NT2/D1 (cell line): ENCODE results near the gene PPIF.

Experiments
- YY1 ChIP-seq: IDR thresholded peaks from 2 replicates; pipeline ENCODE4 v1.6.1; 2011; ENCODE audit not compliant: insufficient read length, insufficient read depth
- ZNF274 ChIP-seq: IDR thresholded peaks from 2 replicates; pipeline ENCODE4 v1.6.1; 2011; ENCODE audit warnings: mild to moderate bottlenecking, low read depth, low read length

GRCh38 chr10:79390551-79391229, 43.4 kb downstream of the PPIF start:
- TF ChIP-seq ZNF274 (no peak), YY1 (no peak)
